Measurements from ENCODE around the gene SORBS1. TPM values are rescaled to one million over a fixed set of nuclear protein-coding genes. Genes with fewer than 3 reads are reported as not detected.

Gene SORBS1
- total RNA-seq, 8 experiments from 2014 or later: 2.0 to 105 (median 35.8) TPM

DNA sequence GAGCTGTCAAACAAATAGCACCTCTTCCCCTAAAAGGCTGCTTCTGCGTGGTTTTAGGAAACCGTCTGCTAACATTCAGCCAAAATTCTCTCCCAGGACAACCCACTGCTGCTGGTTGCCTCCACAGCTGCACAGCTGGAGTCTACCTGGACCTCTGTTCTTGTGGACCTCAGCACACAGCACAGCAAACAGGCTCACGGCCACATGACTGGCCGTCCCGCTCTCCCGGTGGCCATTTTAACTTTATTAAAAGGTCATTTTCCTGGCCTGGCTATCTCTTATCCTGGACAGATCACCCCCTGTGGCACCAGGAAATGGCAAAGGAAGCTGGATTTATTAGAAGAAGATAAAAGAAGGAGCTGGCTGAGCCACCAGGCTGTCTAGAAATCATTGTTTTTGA, 27.6 kb downstream of the SORBS1 start:
- ATAC-seq (replicated peaks in 6 of 8): no peak
- 28 to 93% (median 72%) methylated on average over 1 to 4 of the region's 6 CpGs; no CpG with 5 or more reads in 4 of the 10 experiments for WGBS, 10 experiments
- peaks cover 19 to 35% of the 10 kb centered on the region in 2 donors for H3K4me1 ChIP-seq (replicated peaks in 1 of 2)
- in situ Hi-C loops (cut with MboI; ENCODE audit: low pct_unique_long_range_greater_than_20kb in 2 of 9, low sequenced_read_pairs in 9 of 9, unreplicated experiment in 9 of 9): no loop called here
- no peak overlapping the region for H3K27ac ChIP-seq
- no peak overlapping the region for H3K4me3 ChIP-seq

DNA sequence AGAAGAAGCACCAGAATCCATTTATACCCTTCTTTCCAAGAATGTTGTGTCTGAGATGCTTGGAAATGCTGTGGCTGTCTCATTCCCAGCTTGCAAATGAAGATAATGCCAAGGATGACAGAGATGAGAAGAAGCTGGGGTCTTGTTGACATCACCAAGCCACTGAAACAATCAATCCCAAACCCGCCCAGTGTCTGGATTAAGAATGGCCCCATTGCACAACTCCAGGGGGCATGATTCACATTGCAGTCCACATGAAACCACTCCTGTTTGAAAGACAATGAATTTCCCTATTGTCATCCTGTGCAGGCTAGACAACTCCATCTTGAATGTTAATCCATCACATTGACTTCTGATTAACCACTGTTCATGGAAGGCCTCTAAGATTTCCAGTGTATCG, 28.6 kb downstream of the SORBS1 start:
- in situ Hi-C loops (cut with MboI; ENCODE audit: low pct_unique_long_range_greater_than_20kb in 2 of 9, low sequenced_read_pairs in 9 of 9, unreplicated experiment in 9 of 9): no loop called here
- Histone ChIP-seq H3K27ac (no peak overlapping the region), H3K4me3 (no peak overlapping the region), H3K4me1 (replicated peaks in 1 of 2) (peaks cover 19 to 35% of the 10 kb centered on the region in 2 donors)
- ATAC-seq (replicated peaks in 6 of 8): no peak
- WGBS, 10 experiments: 80 to 100% (median 90%) methylated on average over 1 to 2 of the region's 2 CpGs; no CpG with 5 or more reads in 3 of the 10 experiments

DNA sequence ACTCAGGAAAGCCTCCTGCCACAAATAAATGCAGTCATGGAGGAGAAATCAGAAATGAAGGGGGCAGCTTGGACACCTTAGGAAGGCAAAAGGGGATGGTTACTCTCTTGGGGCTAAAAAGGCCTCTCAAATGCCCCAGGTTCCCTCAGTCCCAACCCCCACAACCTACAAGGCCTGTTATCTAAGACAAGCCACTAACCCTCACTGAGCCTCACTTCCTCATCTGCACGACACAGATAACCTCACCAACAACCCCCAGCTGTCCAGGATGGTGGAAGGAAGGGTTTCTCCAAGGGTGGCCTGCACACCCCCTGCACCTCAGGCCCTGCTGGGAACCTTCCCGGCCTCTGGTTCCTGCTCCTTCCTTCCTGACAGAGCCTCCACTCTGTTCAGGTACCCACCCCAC, 29.2 kb downstream of the SORBS1 start:
- no peak for ATAC-seq (replicated peaks in 6 of 8)
- Histone ChIP-seq H3K27ac (no peak overlapping the region), H3K4me1 (replicated peaks in 1 of 2) (peaks cover 19 to 35% of the 10 kb centered on the region in 2 donors), H3K4me3 (no peak overlapping the region)
- WGBS, 10 experiments: 67 to 80% methylated on average over 1 of the region's 2 CpGs; no CpG with 5 or more reads in 8 of the 10 experiments
- in situ Hi-C loops (cut with MboI; ENCODE audit: low pct_unique_long_range_greater_than_20kb in 2 of 9, low sequenced_read_pairs in 9 of 9, unreplicated experiment in 9 of 9): no loop called here

DNA sequence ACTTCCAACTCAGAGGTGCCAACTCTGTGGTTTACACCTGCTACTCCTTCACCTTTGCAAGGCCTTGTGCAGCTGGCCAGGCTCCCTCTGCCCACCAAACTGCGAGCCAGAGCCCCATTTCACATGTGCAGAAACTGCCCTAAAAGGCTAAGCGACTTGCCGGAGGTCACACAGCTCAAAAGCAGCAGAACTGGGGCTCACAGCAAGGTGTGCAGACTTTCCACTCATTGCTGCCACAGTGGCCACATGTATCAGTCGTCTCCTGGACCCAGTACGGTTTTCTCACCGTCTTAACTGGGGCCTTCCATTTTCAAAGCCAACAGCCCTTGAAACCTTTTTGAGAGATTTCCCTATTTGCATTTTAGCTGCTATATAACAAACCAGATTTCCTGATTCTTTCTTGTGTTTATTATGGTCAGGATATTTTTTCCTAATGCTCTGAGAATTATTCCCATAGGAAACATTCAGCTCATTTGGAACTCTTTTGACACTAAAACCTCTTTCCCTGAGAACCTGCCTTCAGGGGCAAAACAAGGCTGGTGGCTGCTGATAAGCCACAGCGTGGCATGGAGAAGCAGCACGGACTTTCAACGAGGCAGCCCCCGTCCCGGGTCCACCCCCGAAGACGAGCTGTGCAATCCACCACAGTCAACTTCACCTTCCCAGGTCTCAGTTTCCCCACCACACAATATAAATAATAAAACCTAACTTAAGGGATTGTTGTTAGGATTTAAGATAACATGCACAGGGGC, 29.9 kb downstream of the SORBS1 start:
- Histone ChIP-seq H3K27ac (no peak overlapping the region), H3K4me1 (replicated peaks in 1 of 2) (peaks cover 15 to 27% of the 10 kb centered on the region in 2 donors), H3K4me3 (no peak overlapping the region)
- ATAC-seq (replicated peaks in 6 of 8): no peak
- in situ Hi-C loops (cut with MboI; ENCODE audit: low pct_unique_long_range_greater_than_20kb in 2 of 9, low sequenced_read_pairs in 9 of 9, unreplicated experiment in 9 of 9): no loop called here
- WGBS, 10 experiments: 73 to 100% (median 82%) methylated on average over 2 to 9 of the region's 13 CpGs; no CpG with 5 or more reads in 2 of the 10 experiments

DNA sequence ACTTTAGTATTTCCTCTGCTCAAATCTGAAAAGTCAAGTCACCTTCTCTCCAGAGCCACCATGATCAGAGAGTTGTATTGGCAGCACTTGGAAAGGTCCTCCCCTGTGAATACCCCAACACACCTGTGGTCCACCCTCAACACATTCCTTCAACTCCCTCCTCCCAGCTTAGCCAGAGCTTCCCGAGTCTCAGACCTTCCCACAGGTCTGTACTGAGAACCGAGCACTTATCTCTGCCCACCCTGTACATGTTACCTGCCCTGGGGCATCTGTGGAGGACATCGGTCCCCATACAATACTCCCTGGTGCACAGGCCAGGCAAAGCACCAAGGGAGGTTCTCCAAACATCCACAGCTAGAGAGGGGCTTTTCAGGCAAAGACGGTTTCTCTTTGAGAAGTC, 30.6 kb downstream of the SORBS1 start:
- Histone ChIP-seq H3K27ac (no peak overlapping the region), H3K4me3 (no peak overlapping the region), H3K4me1 (replicated peaks in 1 of 2) (peaks cover 8 to 20% of the 10 kb centered on the region in 2 donors)
- in situ Hi-C loops (cut with MboI; ENCODE audit: low pct_unique_long_range_greater_than_20kb in 2 of 9, low sequenced_read_pairs in 9 of 9, unreplicated experiment in 9 of 9): no loop called here
- WGBS, 10 experiments: 43 to 100% (median 92%) methylated on average over 1 to 3 of the region's 4 CpGs; no CpG with 5 or more reads in 5 of the 10 experiments
- ATAC-seq (replicated peaks in 6 of 8): no peak

GRCh38 chr10:95530029-95530428, 31.1 kb downstream of the SORBS1 start:
- no peak for ATAC-seq (replicated peaks in 6 of 8)
- Histone ChIP-seq H3K4me1 (replicated peaks in 1 of 2) (peaks cover 4 to 15% of the 10 kb centered on the region in 2 donors), H3K4me3 (no peak overlapping the region), H3K27ac (no peak overlapping the region)
- 17 to 100% (median 86%) methylated on average over 1 to 2 of the region's 2 CpGs; no CpG with 5 or more reads in 6 of the 10 experiments for WGBS, 10 experiments
- in situ Hi-C loops (cut with MboI; ENCODE audit: low pct_unique_long_range_greater_than_20kb in 2 of 9, low sequenced_read_pairs in 9 of 9, unreplicated experiment in 9 of 9): no loop called here

DNA sequence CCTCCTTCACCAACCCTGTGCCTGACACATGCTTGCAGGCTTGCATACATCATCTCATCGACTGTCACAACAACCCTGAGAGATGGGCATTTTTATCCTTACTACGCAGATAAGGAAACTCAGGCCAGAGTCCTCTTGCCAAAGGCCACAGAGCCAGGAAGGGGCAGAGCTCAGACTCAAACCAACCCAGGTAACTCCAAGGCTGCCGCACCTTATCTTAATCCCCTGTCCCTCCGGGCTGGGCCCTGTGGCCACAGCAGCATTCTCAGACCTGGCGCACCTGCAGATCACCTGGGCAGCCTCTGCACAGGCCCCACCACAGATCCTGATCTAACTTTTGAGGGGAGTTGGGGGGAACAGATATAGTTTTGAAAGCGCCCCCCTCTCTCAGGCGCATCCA, 35.1 kb downstream of the SORBS1 start:
- WGBS, 10 experiments: 72 to 100% (median 92%) methylated on average over 1 to 5 of the region's 7 CpGs; no CpG with 5 or more reads in 2 of the 10 experiments
- no peaks in the 10 kb centered on the region for H3K4me1 ChIP-seq (replicated peaks in 1 of 2)
- no peak overlapping the region for H3K27ac ChIP-seq
- H3K4me3 ChIP-seq: no peak overlapping the region
- ATAC-seq (replicated peaks in 6 of 8): no peak
- in situ Hi-C loops (cut with MboI; ENCODE audit: low pct_unique_long_range_greater_than_20kb in 2 of 9, low sequenced_read_pairs in 9 of 9, unreplicated experiment in 9 of 9): no loop called here

DNA sequence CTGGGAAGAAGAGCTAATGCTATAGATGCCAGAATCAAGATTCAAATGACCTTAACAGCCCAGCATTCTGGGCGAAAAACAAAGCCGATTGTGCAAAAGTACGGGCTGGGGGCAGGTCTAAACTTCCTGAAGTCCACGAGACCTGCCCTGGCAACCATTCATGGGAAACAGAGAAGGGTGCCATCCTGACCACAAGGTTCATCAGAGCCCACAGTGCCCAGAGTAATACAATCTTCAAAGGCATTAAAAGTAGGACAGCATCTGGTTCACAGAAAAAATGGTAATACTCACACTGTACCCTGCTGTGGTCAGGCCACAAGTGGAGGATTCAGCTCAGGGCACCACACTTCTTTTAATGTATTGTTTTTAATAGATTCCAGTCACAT, 36.1 kb downstream of the SORBS1 start:
- 23 to 92% (median 82%) methylated on average over 1 to 4 of the region's 4 CpGs; no CpG with 5 or more reads in 4 of the 10 experiments for WGBS, 10 experiments
- in situ Hi-C loops (cut with MboI; ENCODE audit: low pct_unique_long_range_greater_than_20kb in 2 of 9, low sequenced_read_pairs in 9 of 9, unreplicated experiment in 9 of 9): no loop called here
- no peak overlapping the region for H3K27ac ChIP-seq
- no peaks in the 10 kb centered on the region for H3K4me1 ChIP-seq (replicated peaks in 1 of 2)
- no peak overlapping the region for H3K4me3 ChIP-seq
- ATAC-seq (replicated peaks in 6 of 8): peak in 3 of 8 experiments; percentile 24 to 86 (median 29)

DNA sequence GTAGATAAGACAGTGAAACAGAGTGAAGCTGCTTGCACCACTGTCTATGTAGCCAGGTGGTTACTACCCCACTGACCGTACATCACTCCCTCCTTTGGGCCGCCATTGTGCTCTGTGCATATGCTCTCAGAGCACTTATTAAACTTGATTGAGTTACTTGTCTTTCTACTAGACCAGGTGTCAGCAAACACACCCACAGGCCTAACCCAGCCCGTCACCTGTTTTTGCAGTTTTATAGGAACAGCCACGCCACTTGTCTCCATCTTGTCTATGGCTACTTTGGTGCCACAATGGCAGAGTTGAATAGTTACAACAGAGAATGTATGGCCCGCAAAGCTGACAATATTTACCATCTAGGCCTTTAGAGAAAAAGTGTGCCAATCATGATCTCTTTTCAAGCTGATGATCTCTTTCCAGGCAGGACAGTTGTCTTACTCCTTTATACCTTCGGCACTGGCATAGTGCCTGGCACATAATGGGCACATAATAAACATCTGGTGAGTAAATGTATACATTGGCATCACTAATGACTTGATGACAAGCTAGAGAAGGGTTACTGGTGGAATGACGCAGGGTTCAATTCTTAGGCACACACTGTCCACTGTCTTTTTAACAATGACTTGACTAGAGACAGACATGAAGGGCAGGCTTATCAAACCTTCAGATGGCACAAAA, 36.7 kb downstream of the SORBS1 start:
- Histone ChIP-seq H3K4me1 (replicated peaks in 1 of 2) (no peaks in the 10 kb centered on the region), H3K4me3 (no peak overlapping the region), H3K27ac (no peak overlapping the region)
- in situ Hi-C loops (cut with MboI; ENCODE audit: low pct_unique_long_range_greater_than_20kb in 2 of 9, low sequenced_read_pairs in 9 of 9, unreplicated experiment in 9 of 9): no loop called here
- peak in 1 of 8 experiments; percentile 16 for ATAC-seq (replicated peaks in 6 of 8)
- WGBS, 10 experiments: 64 to 100% (median 87%) methylated on average over 1 to 7 of the region's 7 CpGs; no CpG with 5 or more reads in 2 of the 10 experiments

GRCh38 chr10:95522117-95522516, 39.1 kb downstream of the SORBS1 start:
- in situ Hi-C loops (cut with MboI; ENCODE audit: low pct_unique_long_range_greater_than_20kb in 2 of 9, low sequenced_read_pairs in 9 of 9, unreplicated experiment in 9 of 9): no loop called here
- 26 to 100% (median 88%) methylated on average over 1 to 2 of the region's 2 CpGs; no CpG with 5 or more reads in 3 of the 10 experiments for WGBS, 10 experiments
- Histone ChIP-seq H3K27ac (no peak overlapping the region), H3K4me1 (replicated peaks in 1 of 2) (peaks cover 0 to 2% of the 10 kb centered on the region in 2 donors), H3K4me3 (no peak overlapping the region)
- ATAC-seq (replicated peaks in 6 of 8): peak in 3 of 8 experiments; percentile 55 to 71 (median 70)

- Histone ChIP-seq H3K4me3 (no peak overlapping the region), H3K27ac (no peak overlapping the region), H3K4me1 (replicated peaks in 1 of 2) (peaks cover 0 to 2% of the 10 kb centered on the region in 2 donors)
- ATAC-seq (replicated peaks in 6 of 8): no peak
- 25 to 100% (median 60%) methylated on average over 1 of the region's 1 CpG; no CpG with 5 or more reads in 2 of the 10 experiments for WGBS, 10 experiments
- in situ Hi-C loops (cut with MboI; ENCODE audit: low pct_unique_long_range_greater_than_20kb in 2 of 9, low sequenced_read_pairs in 9 of 9, unreplicated experiment in 9 of 9): no loop called here
These were observed 40.6 kb downstream of the SORBS1 start for GRCh38 chr10:95520617-95521016.

DNA sequence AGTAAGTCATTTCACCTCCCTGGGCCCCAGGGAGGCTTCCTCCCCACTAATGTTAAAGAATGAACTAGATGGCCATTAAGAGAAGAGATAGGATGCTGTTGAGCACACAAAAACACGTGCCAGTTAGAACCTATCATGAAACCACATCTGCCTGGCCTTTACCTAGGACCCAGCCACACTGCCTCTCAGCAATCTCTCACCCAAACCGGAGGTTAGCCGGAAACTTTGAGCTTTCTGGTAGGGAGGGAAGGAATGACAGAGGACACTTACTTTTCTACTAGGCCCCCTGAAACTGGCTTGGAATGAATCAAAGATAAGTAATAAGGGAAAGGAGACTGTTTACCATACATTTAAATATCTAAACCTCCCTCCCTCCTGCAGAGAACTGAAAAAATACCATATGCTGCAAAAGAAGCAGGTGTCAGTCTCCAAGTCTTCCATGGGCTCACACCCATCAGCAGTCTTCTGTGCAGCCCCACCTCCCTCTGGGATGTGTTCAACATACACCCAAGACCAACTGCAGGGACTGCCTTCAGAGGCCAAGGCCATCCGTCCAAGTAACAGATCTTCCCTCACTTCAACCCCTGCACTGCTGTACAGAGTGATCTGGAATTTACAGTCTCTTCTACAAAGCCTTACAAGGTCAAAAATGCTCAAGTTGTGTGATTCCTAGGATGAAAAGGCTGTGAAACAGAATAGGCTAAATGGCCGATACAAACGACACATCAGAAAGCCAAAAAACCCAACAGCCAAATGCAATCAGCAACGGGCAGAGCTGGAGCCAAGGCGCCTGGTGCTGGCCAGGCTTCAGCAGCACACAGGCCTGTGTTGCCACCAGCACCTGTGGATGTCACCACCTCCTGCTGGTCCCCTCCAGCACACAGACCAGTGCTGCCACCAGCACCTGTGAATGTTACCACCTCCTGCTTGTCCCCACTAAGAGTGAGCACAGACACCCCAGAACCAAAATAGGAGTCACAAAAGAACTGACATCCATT, 42.4 kb downstream of the SORBS1 start:
- in situ Hi-C loops (cut with MboI; ENCODE audit: low pct_unique_long_range_greater_than_20kb in 2 of 9, low sequenced_read_pairs in 9 of 9, unreplicated experiment in 9 of 9): no loop called here
- Histone ChIP-seq H3K4me3 (no peak overlapping the region), H3K27ac (no peak overlapping the region), H3K4me1 (replicated peaks in 1 of 2) (peaks cover 0 to 2% of the 10 kb centered on the region in 2 donors)
- ATAC-seq (replicated peaks in 6 of 8): peak in 4 of 8 experiments; percentile 22 to 88 (median 64)
- 43 to 100% (median 68%) methylated on average over 1 to 6 of the region's 8 CpGs; no CpG with 5 or more reads in 1 of the 10 experiments for WGBS, 10 experiments
